HL-60 (cell line): ENCODE results near the gene TMEM273.

Experiments
- DNase-seq, 2 experiments: peaks; one replicate each; pipeline ENCODE4 v3.0.0-alpha.2; 2010 to 2020; ENCODE audit warnings: low read depth in 1 of 2, low spot score in 1 of 2
- H3K27ac ChIP-seq: fragments of 250-450 bp; sonication (Bioruptor Pico); replicated peaks from 2 replicates; pipeline ENCODE4 v1.5.1; 2020; ENCODE audit warnings: mild to moderate bottlenecking, moderate library complexity
- H3K27me3 ChIP-seq: fragments of 250-450 bp; sonication (Bioruptor Pico); 2 replicates; pipeline ENCODE4 v1.5.1; 2021; ENCODE audit warnings: mild to moderate bottlenecking, moderate library complexity; ENCODE audit not compliant: insufficient read depth, poor library complexity, severe bottlenecking
- H3K4me3 ChIP-seq: replicated peaks from 2 replicates; pipeline ENCODE4 v1.5.1; 2011; ENCODE audit warnings: mild to moderate bottlenecking, control low read depth, low read length; ENCODE audit not compliant: insufficient read depth
- GABPA ChIP-seq: IDR thresholded peaks from 2 replicates; pipeline ENCODE4 v1.6.1; 2012; ENCODE audit warnings: low read depth
- POLR2AphosphoS5 ChIP-seq: IDR thresholded peaks from 2 replicates; pipeline ENCODE4 v1.6.1; 2012; ENCODE audit warnings: low read depth
- REST ChIP-seq: IDR thresholded peaks from 2 replicates; pipeline ENCODE4 v1.6.1; 2012; ENCODE audit warnings: low read depth; ENCODE audit not compliant: insufficient replicate concordance
- SPI1 ChIP-seq: IDR thresholded peaks from 2 replicates; pipeline ENCODE4 v1.6.1; 2012; ENCODE audit warnings: low read depth, mild to moderate bottlenecking, borderline replicate concordance
- TF ChIP-seq, protein P1 (sequence below): IDR thresholded peaks from one replicate; pipeline ENCODE4 v1.5.1; 2011; ENCODE audit warnings: low read length, control low read depth, inconsistent platforms; ENCODE audit not compliant: insufficient read depth

TMEM273 gene

DNA sequence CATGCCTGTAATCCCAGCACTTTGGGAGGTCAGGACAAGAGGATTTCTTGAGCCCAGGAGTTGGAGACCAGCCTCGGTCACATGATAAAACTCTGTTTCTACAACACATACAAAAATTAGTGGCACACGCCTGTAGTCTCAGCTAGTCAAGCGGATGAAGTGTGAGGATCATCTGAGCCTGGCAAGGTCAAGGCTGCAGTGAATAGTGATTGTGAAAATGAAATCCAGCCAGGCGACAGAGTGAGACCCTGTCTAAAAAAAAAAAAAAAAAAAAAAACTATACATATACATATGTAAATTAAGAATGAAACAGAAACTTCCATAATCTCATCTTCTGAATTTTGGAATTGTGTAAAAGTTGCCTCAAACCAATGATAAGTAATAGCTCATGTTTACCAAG lies 36.2 kb downstream of the TMEM273 start:
- TF ChIP-seq POLR2AphosphoS5 (no peak), REST (no peak), SPI1 (no peak), GABPA (no peak)
- TF ChIP-seq, protein P1, sequence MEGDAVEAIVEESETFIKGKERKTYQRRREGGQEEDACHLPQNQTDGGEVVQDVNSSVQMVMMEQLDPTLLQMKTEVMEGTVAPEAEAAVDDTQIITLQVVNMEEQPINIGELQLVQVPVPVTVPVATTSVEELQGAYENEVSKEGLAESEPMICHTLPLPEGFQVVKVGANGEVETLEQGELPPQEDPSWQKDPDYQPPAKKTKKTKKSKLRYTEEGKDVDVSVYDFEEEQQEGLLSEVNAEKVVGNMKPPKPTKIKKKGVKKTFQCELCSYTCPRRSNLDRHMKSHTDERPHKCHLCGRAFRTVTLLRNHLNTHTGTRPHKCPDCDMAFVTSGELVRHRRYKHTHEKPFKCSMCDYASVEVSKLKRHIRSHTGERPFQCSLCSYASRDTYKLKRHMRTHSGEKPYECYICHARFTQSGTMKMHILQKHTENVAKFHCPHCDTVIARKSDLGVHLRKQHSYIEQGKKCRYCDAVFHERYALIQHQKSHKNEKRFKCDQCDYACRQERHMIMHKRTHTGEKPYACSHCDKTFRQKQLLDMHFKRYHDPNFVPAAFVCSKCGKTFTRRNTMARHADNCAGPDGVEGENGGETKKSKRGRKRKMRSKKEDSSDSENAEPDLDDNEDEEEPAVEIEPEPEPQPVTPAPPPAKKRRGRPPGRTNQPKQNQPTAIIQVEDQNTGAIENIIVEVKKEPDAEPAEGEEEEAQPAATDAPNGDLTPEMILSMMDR = no peak
- no peak for DNase-seq

GRCh38 chr10:49151481-49151880 lies 36.7 kb downstream of the TMEM273 start:
- H3K27ac ChIP-seq = no peak overlapping the region
- DNase-seq = no peak

More for the DNA sequence above, 36.2 kb downstream of the TMEM273 start:
- Histone ChIP-seq H3K27ac (no peak overlapping the region), H3K27me3 (no peaks in the 10 kb centered on the region), H3K4me3 (no peak overlapping the region)

DNA sequence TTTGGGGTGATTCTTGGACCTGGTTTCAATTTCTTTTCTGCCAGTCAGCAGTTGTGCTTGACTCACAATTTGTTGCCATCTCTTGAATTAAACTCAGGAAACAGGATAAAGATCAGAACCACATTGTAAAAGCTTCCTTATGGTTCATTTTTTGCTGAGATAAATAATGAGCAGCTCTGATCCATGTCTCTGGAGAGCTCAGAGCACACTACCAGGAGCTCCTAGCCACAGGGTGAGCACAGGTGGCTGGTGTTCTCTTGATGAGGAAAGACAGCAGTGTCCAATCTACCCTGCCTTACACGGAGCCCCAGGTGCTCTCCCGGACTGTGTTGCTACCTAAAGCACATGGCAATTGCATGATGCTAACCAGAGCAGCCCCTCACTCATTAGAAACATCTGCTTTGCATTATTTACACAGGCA lies 37.2 kb downstream of the TMEM273 start:
- Histone ChIP-seq H3K27me3 (no peaks in the 10 kb centered on the region), H3K27ac (no peak overlapping the region), H3K4me3 (no peak overlapping the region)
- DNase-seq = no peak
- no peak for TF ChIP-seq GABPA
- TF ChIP-seq, protein P1 = no peak
- no peak for TF ChIP-seq REST
- TF ChIP-seq SPI1 = no peak

More at GRCh38 chr10:49151481-49151880, 36.7 kb downstream of the TMEM273 start:
- Histone ChIP-seq H3K27me3 (no peaks in the 10 kb centered on the region), H3K4me3 (no peak overlapping the region)
- no peak for TF ChIP-seq REST
- TF ChIP-seq, protein P1 = no peak
- no peak for TF ChIP-seq SPI1
- no peak for TF ChIP-seq GABPA
- no peak for TF ChIP-seq POLR2AphosphoS5
